Suprapubic skin (tissue), 4 donors: ENCODE measurements around the gene TJP3. TPM values are rescaled to one million over a fixed set of nuclear protein-coding genes. Genes with fewer than 3 reads are reported as not detected.

Source experiments
- DNase-seq, 2 donors: peaks; one replicate each; pipeline ENCODE4 v3.0.0-alpha.2; 2019; ENCODE audit warnings: low spot score in 2 of 2
- H3K27ac ChIP-seq: fragments of 200-600 bp; sonication (generic); one replicate; pipeline ENCODE4 v1.5.1; 2019
- H3K27me3 ChIP-seq: fragments of 200-600 bp; sonication (generic); one replicate; pipeline ENCODE4 v1.5.1; 2019
- H3K36me3 ChIP-seq: fragments of 200-600 bp; sonication (generic); one replicate; pipeline ENCODE4 v1.5.1; 2019
- H3K4me1 ChIP-seq: fragments of 200-600 bp; sonication (generic); one replicate; pipeline ENCODE4 v1.5.1; 2019
- H3K4me3 ChIP-seq: fragments of 200-600 bp; sonication (generic); one replicate; pipeline ENCODE4 v1.5.1; 2019; ENCODE audit warnings: mild to moderate bottlenecking
- H3K9me3 ChIP-seq: fragments of 200-600 bp; sonication (generic); one replicate; pipeline ENCODE4 v1.5.1; 2019
- EP300 ChIP-seq: sonication (generic); formaldehyde crosslinking; IDR thresholded peaks from one replicate; pipeline ENCODE4 v1.6.1; 2017; ENCODE audit warnings: antibody characterized with exemption
- POLR2A ChIP-seq, 2 donors: fragments of 450-650 bp; IDR thresholded peaks; one replicate each; pipeline ENCODE4 v1.6.1; 2017; ENCODE audit warnings: antibody characterized with exemption in 2 of 2, mild to moderate bottlenecking in 2 of 2, moderate library complexity in 2 of 2
- POLR2AphosphoS5 ChIP-seq, 3 donors: sonication (generic); formaldehyde crosslinking; IDR thresholded peaks; one replicate each; pipeline ENCODE4 v1.6.1; 2017; ENCODE audit warnings: antibody characterized with exemption in 3 of 3
- WGBS: methylation state at CpG from one replicate; pipeline ENCODE4 v1.1.5; 2018; 5-methylcytosine and 5-hydroxymethylcytosine counted together
- total RNA-seq, 4 donors: library from RNA; depleted of rRNA; stranded (reverse); fragments of >200 nt; gene quantifications; one replicate each; pipeline ENCODE4 v1.1.0, GENCODE V29; 2016
- TF ChIP-seq, protein P1 (sequence below), 2 donors: fragments of 200-600 bp in 1 of 2; fragments of 450-650 bp in 1 of 2; sonication (generic) in 1 of 2; IDR thresholded peaks; one replicate each; pipeline ENCODE4 v1.5.1; 2016 to 2019; ENCODE audit warnings: antibody characterized with exemption in 2 of 2, mild to moderate bottlenecking in 1 of 2, moderate library complexity in 1 of 2

The TJP3 gene
- total RNA-seq, 4 donors from 2014 or later = 11.4 to 28.1 (median 20.1) TPM

GRCh38 chr19:3691372-3691716 is 16.8 kb upstream of the TJP3 start:
- no peak for DNase-seq
- 83% methylated on average over 6 of the region's 16 CpGs for whole genome bisulfite sequencing
- Histone ChIP-seq H3K27me3 (no peaks in the 10 kb centered on the region), H3K27ac (no peak overlapping the region), H3K9me3 (no peaks in the 10 kb centered on the region), H3K36me3 (no peaks in the 10 kb centered on the region), H3K4me1 (peaks cover 16% of the 10 kb centered on the region), H3K4me3 (no peak overlapping the region)
- no peak for TF ChIP-seq EP300
- TF ChIP-seq POLR2AphosphoS5 (IDR thresholded peaks at IDR 0.05) = no peak
- TF ChIP-seq, protein P1, sequence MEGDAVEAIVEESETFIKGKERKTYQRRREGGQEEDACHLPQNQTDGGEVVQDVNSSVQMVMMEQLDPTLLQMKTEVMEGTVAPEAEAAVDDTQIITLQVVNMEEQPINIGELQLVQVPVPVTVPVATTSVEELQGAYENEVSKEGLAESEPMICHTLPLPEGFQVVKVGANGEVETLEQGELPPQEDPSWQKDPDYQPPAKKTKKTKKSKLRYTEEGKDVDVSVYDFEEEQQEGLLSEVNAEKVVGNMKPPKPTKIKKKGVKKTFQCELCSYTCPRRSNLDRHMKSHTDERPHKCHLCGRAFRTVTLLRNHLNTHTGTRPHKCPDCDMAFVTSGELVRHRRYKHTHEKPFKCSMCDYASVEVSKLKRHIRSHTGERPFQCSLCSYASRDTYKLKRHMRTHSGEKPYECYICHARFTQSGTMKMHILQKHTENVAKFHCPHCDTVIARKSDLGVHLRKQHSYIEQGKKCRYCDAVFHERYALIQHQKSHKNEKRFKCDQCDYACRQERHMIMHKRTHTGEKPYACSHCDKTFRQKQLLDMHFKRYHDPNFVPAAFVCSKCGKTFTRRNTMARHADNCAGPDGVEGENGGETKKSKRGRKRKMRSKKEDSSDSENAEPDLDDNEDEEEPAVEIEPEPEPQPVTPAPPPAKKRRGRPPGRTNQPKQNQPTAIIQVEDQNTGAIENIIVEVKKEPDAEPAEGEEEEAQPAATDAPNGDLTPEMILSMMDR (IDR thresholded peaks at IDR 0.05) = no peak
- TF ChIP-seq POLR2A (IDR thresholded peaks at IDR 0.05) = no peak

GRCh38 chr19:3691726-3692125 is 16.5 kb upstream of the TJP3 start:
- Histone ChIP-seq H3K27me3 (no peaks in the 10 kb centered on the region), H3K9me3 (no peaks in the 10 kb centered on the region), H3K4me1 (peaks cover 16% of the 10 kb centered on the region), H3K27ac (no peak overlapping the region), H3K4me3 (no peak overlapping the region), H3K36me3 (no peaks in the 10 kb centered on the region)
- no peak for TF ChIP-seq POLR2AphosphoS5 (IDR thresholded peaks at IDR 0.05)
- no peak for TF ChIP-seq EP300
- TF ChIP-seq POLR2A (IDR thresholded peaks at IDR 0.05) = no peak
- TF ChIP-seq, protein P1 (IDR thresholded peaks at IDR 0.05) = no peak
- WGBS = 95% methylated on average over 18 of the region's 18 CpGs
- no peak for DNase-seq

GRCh38 chr19:3692141-3693024 is 15.8 kb upstream of the TJP3 start:
- Histone ChIP-seq H3K9me3 (no peaks in the 10 kb centered on the region), H3K4me1 (peaks cover 13% of the 10 kb centered on the region)

DNA sequence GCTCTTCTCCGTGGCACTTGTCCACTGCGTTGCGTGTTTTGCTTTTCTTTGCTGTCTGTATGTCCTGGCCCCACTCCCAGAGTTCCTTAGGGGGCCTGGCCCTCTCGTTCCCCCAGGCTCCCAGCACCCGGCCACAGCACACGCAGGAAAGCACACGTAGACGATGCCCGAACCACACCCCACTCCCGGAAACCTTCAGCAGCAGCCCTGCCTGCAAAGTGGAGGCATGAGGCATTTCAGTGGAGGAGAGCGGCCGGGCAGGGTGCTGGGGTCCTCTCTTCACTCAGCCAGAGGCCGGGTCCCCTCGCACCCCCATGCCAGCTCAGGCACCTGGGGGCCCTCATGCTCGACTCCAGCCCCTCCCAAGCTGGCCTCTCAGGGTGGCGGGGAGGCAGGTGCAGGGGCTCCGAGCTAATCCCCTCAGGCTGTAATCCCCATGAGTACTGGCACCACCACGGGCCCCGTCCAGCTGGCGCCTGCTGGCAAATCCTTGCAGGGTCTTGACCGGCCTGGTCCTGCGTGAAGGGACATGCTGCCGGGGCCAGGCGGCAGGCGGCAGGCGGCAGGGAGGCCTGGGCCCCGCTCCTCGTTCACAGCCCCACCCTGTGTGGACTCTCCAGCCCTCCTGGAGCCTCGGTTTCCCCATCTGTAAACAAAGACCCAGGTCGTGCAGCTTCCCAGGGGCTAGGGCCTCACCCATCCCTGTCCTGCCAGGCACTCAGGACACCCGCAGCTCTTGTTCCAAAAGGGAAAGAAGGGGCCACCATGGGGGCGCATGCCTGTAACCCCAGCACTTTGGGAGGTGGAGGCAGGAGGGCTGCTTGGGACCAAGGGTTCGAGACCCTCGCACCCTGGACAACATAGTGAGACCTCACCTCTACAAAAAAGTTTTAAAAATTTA is 14.9 kb upstream of the TJP3 start:
- no peak overlapping the region for H3K4me3 ChIP-seq
- peaks cover 10% of the 10 kb centered on the region for H3K4me1 ChIP-seq
- no peaks in the 10 kb centered on the region for H3K27me3 ChIP-seq
- DNase-seq = no peak
- H3K9me3 ChIP-seq = no peaks in the 10 kb centered on the region
- no peak overlapping the region for H3K27ac ChIP-seq
- WGBS = 94% methylated on average over 19 of the region's 34 CpGs
- TF ChIP-seq POLR2A (IDR thresholded peaks at IDR 0.05) = no peak
- TF ChIP-seq EP300 = no peak
- TF ChIP-seq, protein P1 (IDR thresholded peaks at IDR 0.05) = no peak
- TF ChIP-seq POLR2AphosphoS5 (IDR thresholded peaks at IDR 0.05) = no peak
- no peaks in the 10 kb centered on the region for H3K36me3 ChIP-seq

More at GRCh38 chr19:3692141-3693024, 15.8 kb upstream of the TJP3 start:
- no peak for TF ChIP-seq EP300
- TF ChIP-seq, protein P1 (IDR thresholded peaks at IDR 0.05) = peak in 1 of 2 donors; percentile 56
- no peak overlapping the region for H3K4me3 ChIP-seq
- H3K27me3 ChIP-seq = no peaks in the 10 kb centered on the region
- peak in 1 of 2 donors; percentile 63 for DNase-seq
- no peaks in the 10 kb centered on the region for H3K36me3 ChIP-seq
- WGBS = 93% methylated on average over 19 of the region's 25 CpGs
- H3K27ac ChIP-seq = no peak overlapping the region
